HL-60/S4 treated with phorbol 12-myristate 13-acetate at 8.2 ng/mL for 4 days and 3 days (cell line): ENCODE measurements around the gene ZFAND3.

Experiments used
- in situ Hi-C: fragments of 300-500 bp; cut with MboI; formaldehyde crosslinking; loops from 2 replicates; pipeline ENCODE4 v1.15.0; 2022; ENCODE audit warnings: low sequenced_read_pairs

The ZFAND3 gene

GRCh38 chr6:37826188-37826587, 6.7 kb downstream of the ZFAND3 start:
- in situ Hi-C loops, result no loop called here

GRCh38 chr6:37826993-37827392, 7.5 kb downstream of the ZFAND3 start:
- in situ Hi-C loops, result no loop called here

- in situ Hi-C loops, result no loop called here
These were observed 8.2 kb downstream of the ZFAND3 start for GRCh38 chr6:37827603-37828265.

- in situ Hi-C loops, result no loop called here
These were observed 10.7 kb downstream of the ZFAND3 start for GRCh38 chr6:37830225-37830624.

GRCh38 chr6:37831457-37831856, 11.9 kb downstream of the ZFAND3 start:
- in situ Hi-C loops, result no loop called here

- in situ Hi-C loops, result no loop called here
These were observed 16.4 kb downstream of the ZFAND3 start for GRCh38 chr6:37835923-37836322.

- in situ Hi-C loops, result no loop called here
These were observed 18.8 kb downstream of the ZFAND3 start for GRCh38 chr6:37838219-37838921.

- in situ Hi-C loops, result no loop called here
These were observed 20.8 kb downstream of the ZFAND3 start for GRCh38 chr6:37840143-37840939.

- in situ Hi-C loops, result no loop called here
These were observed 21.4 kb downstream of the ZFAND3 start for GRCh38 chr6:37840940-37841300.

- in situ Hi-C loops, result no loop called here
These were observed 25.7 kb downstream of the ZFAND3 start for GRCh38 chr6:37845026-37845911.

- in situ Hi-C loops, result no loop called here
These were observed 26.4 kb downstream of the ZFAND3 start for GRCh38 chr6:37845930-37846329.

GRCh38 chr6:37847704-37848103, 28.2 kb downstream of the ZFAND3 start:
- in situ Hi-C loops, result no loop called here

GRCh38 chr6:37848371-37848770, 28.8 kb downstream of the ZFAND3 start:
- in situ Hi-C loops, result no loop called here

- in situ Hi-C loops, result no loop called here
These were observed 30.7 kb downstream of the ZFAND3 start for GRCh38 chr6:37850260-37850659.

GRCh38 chr6:37850728-37851285, 31.3 kb downstream of the ZFAND3 start:
- in situ Hi-C loops, result no loop called here

- in situ Hi-C loops, result no loop called here
These were observed 32.5 kb downstream of the ZFAND3 start for GRCh38 chr6:37851997-37852524.

GRCh38 chr6:37856285-37856684, 36.8 kb downstream of the ZFAND3 start:
- in situ Hi-C loops, result no loop called here

GRCh38 chr6:37858363-37858762, 38.8 kb downstream of the ZFAND3 start:
- in situ Hi-C loops, result no loop called here

- in situ Hi-C loops, result no loop called here
These were observed 40.8 kb downstream of the ZFAND3 start for GRCh38 chr6:37860226-37860839.

- in situ Hi-C loops, result no loop called here
These were observed 41.9 kb downstream of the ZFAND3 start for GRCh38 chr6:37861452-37861851.
